Colonic mucosa (tissue), 4 donors: ENCODE measurements around the gene CDH4. TPM values are rescaled to one million over a fixed set of nuclear protein-coding genes. Genes with fewer than 3 reads are reported as not detected.
"Not testable (repeated sequence)": the region's sequence is repeated elsewhere in the genome, so short reads cannot be mapped to it uniquely, and the experiment has no call there.

Experiments used
- DNase-seq: peaks from one replicate; pipeline ENCODE4 v3.0.0-alpha.2; 2020
- H3K27ac ChIP-seq: fragments of 200-600 bp; one replicate; pipeline ENCODE4 v1.8.0; 2021
- H3K27me3 ChIP-seq: fragments of 200-600 bp; one replicate; pipeline ENCODE4 v1.8.0; 2021
- H3K36me3 ChIP-seq: fragments of 200-600 bp; one replicate; pipeline ENCODE4 v1.8.0; 2021
- H3K4me1 ChIP-seq: fragments of 200-600 bp; one replicate; pipeline ENCODE4 v1.8.0; 2021; ENCODE audit warnings: mild to moderate bottlenecking
- H3K4me3 ChIP-seq: fragments of 200-600 bp; one replicate; pipeline ENCODE4 v1.8.0; 2021
- H3K9ac ChIP-seq, 2 donors: one replicate each; pipeline ENCODE4 v1.7.0; 2013; ENCODE audit warnings: control low read depth in 2 of 2, low read depth in 2 of 2, low read length in 2 of 2
- H3K9me3 ChIP-seq: fragments of 200-600 bp; one replicate; pipeline ENCODE4 v1.8.0; 2021
- intact Hi-C: fragments of 100-400 bp; cut with DNase I; formaldehyde crosslinking; loops from one replicate; pipeline ENCODE4 v1.14.1; 2022
- total RNA-seq, 2 donors: library from RNA; stranded (reverse); fragmentation: NEBNext Ultra II Directional in 1 of 2; extraction: Animal tissue kit (Norgen Biotek cat#: 25700) in 1 of 2; gene quantifications; one replicate each; pipeline ENCODE4 v1.2.1, GENCODE V29; 2021
- TF ChIP-seq, protein P1 (sequence below): fragments of 200-600 bp; IDR thresholded peaks from one replicate; pipeline ENCODE4 v1.8.0; 2022; ENCODE audit warnings: antibody characterized with exemption, mild to moderate bottlenecking
- donor health status: healthy.
- donor health status: DM: no; HTN: no; CAD: no.
- donor health status: DM: no; HTN: no; CAD: no.

Gene CDH4
- total RNA-seq, 2 donors from 2014 or later = 0.08 TPM; not detected in 1

DNA sequence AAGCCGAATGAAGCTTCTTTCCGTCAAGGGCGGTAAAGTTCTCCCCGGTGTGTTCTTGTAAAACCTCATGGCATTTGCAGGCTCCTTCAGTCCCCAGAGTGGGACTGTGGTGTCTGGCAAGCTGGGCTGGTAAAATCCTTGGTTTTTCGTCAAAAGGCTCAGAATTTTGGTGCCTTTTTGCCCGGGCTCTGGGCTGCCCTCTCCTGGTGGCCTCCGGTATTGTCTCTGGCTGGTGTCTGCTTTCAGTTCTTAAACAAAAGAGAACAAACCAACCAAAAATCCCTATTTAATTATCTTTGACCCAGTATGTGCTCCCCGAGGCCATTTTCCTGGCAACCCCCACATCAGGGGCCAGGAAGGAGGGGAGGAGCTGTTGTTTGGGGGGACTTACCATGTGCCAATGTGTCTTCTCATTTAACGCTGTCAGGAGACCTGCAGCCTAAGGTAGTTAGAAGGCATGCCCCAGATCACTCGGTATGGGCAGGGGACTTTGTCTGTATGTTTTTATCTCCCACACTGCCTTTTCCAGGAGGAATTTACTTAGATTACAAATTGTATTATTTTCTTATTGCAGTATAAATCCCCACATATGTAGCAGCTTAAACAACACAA, 11.1 kb downstream of the CDH4 start:
- Histone ChIP-seq H3K4me1 (no peaks in the 10 kb centered on the region), H3K9me3 (no peaks in the 10 kb centered on the region), H3K27me3 (no peaks in the 10 kb centered on the region), H3K9ac (no peak overlapping the region), H3K4me3 (no peak overlapping the region), H3K36me3 (no peaks in the 10 kb centered on the region), H3K27ac (no peak overlapping the region)
- TF ChIP-seq, protein P1, sequence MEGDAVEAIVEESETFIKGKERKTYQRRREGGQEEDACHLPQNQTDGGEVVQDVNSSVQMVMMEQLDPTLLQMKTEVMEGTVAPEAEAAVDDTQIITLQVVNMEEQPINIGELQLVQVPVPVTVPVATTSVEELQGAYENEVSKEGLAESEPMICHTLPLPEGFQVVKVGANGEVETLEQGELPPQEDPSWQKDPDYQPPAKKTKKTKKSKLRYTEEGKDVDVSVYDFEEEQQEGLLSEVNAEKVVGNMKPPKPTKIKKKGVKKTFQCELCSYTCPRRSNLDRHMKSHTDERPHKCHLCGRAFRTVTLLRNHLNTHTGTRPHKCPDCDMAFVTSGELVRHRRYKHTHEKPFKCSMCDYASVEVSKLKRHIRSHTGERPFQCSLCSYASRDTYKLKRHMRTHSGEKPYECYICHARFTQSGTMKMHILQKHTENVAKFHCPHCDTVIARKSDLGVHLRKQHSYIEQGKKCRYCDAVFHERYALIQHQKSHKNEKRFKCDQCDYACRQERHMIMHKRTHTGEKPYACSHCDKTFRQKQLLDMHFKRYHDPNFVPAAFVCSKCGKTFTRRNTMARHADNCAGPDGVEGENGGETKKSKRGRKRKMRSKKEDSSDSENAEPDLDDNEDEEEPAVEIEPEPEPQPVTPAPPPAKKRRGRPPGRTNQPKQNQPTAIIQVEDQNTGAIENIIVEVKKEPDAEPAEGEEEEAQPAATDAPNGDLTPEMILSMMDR = peak; percentile 83
- intact Hi-C loops = no loop called here
- peak; percentile 25 for DNase-seq

DNA sequence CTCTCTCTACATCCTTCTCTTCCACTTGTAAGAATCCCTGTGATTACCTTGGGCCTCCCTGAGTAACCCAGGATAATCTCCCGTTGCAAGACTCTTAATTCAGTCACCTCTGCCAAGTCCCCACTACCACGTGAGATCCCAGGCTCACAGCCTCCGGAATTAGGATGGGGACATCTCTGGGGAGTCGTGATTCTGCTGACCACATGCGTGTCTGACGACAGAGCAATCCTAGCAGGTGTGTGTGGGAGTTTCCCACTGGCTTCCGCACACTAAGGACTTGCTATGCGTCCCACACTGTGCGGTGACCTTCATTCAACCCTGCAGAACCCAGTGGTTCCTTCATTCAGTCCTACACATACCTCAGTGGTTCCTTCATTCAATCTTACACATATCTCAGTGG, 11.9 kb downstream of the CDH4 start:
- TF ChIP-seq, protein P1 = no peak
- intact Hi-C loops = no loop called here

DNA sequence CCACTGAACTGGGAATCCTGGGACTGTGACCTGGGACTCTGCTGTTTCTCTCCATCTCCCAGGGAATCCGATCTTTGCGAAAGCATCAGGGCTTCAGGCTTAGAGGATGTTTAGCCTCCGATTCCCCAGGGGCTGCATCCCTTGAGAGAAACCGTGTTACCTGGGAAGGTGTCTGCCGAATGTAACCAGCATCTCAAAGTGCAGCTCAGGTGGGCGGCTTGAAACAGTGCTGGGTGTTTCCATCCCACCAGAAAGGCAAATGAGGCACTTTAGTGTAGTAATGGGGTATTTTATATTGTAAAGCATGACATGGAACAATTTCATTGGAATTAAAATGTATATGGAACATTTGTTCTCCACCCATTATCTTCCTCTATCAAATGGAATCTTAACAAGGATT, 15.2 kb downstream of the CDH4 start:
- intact Hi-C loops = no loop called here
- TF ChIP-seq, protein P1 = no peak
- Histone ChIP-seq H3K27me3 (no peaks in the 10 kb centered on the region), H3K27ac (no peak overlapping the region), H3K9ac (no peak overlapping the region), H3K9me3 (no peaks in the 10 kb centered on the region), H3K4me1 (no peaks in the 10 kb centered on the region), H3K4me3 (no peak overlapping the region), H3K36me3 (no peaks in the 10 kb centered on the region)
- no peak for DNase-seq

More for the DNA sequence above, 11.9 kb downstream of the CDH4 start:
- no peak overlapping the region for H3K27ac ChIP-seq
- H3K9ac ChIP-seq = no peak overlapping the region
- no peaks in the 10 kb centered on the region for H3K4me1 ChIP-seq
- H3K36me3 ChIP-seq = no peaks in the 10 kb centered on the region
- no peak for DNase-seq
- no peaks in the 10 kb centered on the region for H3K9me3 ChIP-seq
- H3K27me3 ChIP-seq = no peaks in the 10 kb centered on the region
- H3K4me3 ChIP-seq = no peak overlapping the region

DNA sequence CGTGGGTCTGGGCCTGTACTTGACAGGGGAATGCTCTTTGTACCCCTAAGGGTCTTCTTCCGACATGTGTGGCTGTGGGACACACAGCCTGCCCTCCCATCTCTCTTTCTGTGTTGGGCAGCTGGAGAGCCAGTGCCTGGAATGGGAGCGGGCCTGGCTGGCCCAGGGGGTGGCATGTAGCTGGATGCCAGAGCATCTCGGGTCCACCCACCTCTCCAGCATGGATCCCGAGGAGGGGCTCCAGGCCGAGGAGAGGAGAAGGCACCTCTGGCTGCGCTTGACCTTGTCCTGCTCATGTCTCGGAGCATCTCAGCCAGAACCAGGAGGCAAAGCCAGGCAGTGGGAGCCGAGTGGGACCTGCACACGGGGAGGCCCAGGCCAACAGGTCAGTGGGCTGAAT, 16.0 kb downstream of the CDH4 start:
- Histone ChIP-seq H3K9me3 (no peaks in the 10 kb centered on the region), H3K27me3 (no peaks in the 10 kb centered on the region), H3K4me1 (no peaks in the 10 kb centered on the region), H3K36me3 (no peaks in the 10 kb centered on the region), H3K4me3 (no peak overlapping the region), H3K27ac (no peak overlapping the region), H3K9ac (no peak overlapping the region)
- TF ChIP-seq, protein P1 = no peak
- intact Hi-C loops = loop anchor here (2.0 kb wide), 1 partner anchor 19 kb away; no protein-coding TSS in a partner anchor
- DNase-seq = no peak

DNA sequence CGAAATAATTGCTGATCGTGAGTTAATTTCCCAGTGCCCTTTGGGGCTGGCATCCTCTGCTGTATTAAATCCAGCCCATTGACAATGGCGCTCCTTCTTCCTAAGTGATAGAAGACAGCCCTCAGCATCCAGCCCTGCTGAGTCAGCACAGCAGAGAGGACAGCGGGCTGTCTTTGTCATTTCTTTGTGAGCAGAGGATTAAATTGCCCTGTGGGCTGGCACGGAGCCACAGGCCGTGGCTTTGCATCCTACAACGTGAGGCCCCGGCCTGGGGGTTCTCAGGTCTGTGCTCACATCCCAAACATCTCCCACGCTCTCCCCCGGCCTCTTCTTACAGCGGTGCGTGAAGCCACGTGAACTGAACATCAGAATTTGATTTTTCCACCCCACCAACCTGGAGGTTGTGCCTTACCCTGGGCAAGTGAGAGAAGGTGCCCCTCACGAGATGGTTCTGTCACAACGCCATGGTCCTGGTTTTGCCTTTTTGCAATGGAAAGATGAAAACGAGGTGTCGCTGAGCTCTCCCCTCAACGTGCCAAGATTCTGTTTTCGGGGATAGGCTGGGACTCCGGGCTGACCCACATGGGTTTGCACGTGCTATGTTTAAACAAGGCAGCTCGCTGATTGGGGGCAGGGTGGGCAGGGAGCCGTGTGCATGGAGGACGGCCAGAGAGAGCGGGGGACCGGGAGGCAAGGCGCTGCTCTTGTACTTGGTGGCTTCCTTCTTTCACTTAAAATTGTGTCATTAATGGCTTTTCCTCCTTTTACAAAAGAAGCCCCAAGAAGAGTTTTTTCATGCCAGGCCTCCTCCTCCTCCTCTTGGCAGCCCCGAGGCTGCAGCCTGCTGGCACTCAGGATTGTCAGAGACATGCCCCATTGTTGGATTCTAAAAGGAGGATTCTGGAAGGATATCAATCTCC, 19.5 kb downstream of the CDH4 start:
- Histone ChIP-seq H3K27ac (no peak overlapping the region), H3K4me3 (no peak overlapping the region), H3K9ac (no peak overlapping the region), H3K27me3 (no peaks in the 10 kb centered on the region), H3K36me3 (no peaks in the 10 kb centered on the region), H3K4me1 (no peaks in the 10 kb centered on the region), H3K9me3 (no peaks in the 10 kb centered on the region)
- intact Hi-C loops = no loop called here
- no peak for DNase-seq
- TF ChIP-seq, protein P1 = no peak

DNA sequence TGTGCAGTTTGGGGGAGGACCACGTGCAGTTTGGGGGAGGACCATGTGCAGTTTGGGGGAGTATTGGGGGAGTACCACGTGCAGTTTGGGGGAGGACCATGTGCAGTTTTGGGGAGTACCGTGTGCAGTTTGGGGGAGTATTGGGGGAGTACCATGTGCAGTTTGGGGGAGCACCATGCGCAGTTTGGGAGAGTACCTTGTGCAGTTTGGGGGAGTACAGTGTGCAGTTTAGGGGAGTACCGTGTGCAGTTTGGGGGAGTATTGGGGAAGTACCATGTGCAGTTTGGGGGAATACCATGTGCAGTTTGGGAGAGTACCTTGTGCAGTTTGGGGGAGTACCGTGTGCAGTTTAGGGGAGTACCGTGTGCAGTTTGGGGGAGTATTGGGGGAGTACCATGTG, 21.0 kb downstream of the CDH4 start:
- H3K27ac ChIP-seq, intact Hi-C loops, H3K27me3 ChIP-seq, H3K4me3 ChIP-seq, DNase-seq, H3K9me3 ChIP-seq, H3K9ac ChIP-seq, H3K36me3 ChIP-seq, H3K4me1 ChIP-seq: not testable (repeated sequence)

DNA sequence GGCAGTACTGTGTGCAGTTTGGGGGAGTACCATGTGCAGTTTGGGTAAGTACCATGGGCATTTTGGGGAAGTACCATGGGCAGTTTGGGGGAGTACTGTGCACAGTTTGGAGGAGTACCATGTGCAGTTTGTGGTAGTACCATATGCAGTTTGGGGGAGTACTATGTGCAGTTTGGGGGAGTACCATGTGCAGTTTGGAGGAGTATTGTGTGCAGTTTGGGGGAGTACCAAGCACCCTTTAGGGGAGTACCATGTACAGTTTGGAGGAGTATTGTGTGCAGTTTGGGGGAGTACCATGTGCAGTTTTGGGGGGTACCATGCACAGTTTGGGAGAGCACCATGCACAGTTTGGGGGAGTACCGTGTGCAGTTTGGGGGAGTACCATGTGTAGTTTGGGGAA, 21.6 kb downstream of the CDH4 start:
- H3K27ac ChIP-seq, H3K27me3 ChIP-seq, intact Hi-C loops, H3K36me3 ChIP-seq, H3K4me1 ChIP-seq, H3K9me3 ChIP-seq, H3K9ac ChIP-seq, DNase-seq, H3K4me3 ChIP-seq: not testable (repeated sequence)
